GM12878 (cell line): ENCODE data around the gene RAP1GDS1. TPM values are rescaled to one million over a fixed set of nuclear protein-coding genes. Genes with fewer than 3 reads are reported as not detected.

Experiments used
- ATAC-seq: fragments of 200-7000 bp; cut with Tn5 transposase; 3 replicates; pipeline ENCODE4 v1.9.1; 2020; ENCODE audit warnings: mild to moderate bottlenecking, moderate library complexity
- BruUV-seq: library from RNA; stranded (reverse); fragments of 400-500 nt; replicated peaks from 2 replicates; lab custom pipeline; 2021; lab: Mats Ljungman, UMichigan
- CTCF ChIA-PET: fragments of 300-600 bp; sonication (Branson Sonifier 250); formaldehyde crosslinking; extraction: SDS; loops from one replicate; lab custom pipeline; 2021; ENCODE audit warnings: inconsistent platforms; lab: Yijun Ruan, JAX
- POLR2A ChIA-PET: fragments of 350-600 bp; formaldehyde crosslinking; extraction: SDS; loops from one replicate; lab custom pipeline; 2021; ENCODE audit warnings: inconsistent platforms; lab: Charles Lee
- RAD21 ChIA-PET: fragments of 300-600 bp; sonication (Branson Sonifier 250); formaldehyde crosslinking; loops from one replicate; lab custom pipeline; 2023; ENCODE audit warnings: antibody characterized with exemption; ENCODE audit not compliant: unreplicated experiment; lab: Charles Lee
- SMC1A ChIA-PET: fragments of 300-600 bp; sonication (Branson Sonifier 250); formaldehyde crosslinking; loops from one replicate; lab custom pipeline; 2023; ENCODE audit not compliant: unreplicated experiment, uncharacterized antibody; lab: Charles Lee
- DNase-seq: peaks from one replicate; pipeline ENCODE4 v3.0.0-alpha.2; 2011; ENCODE audit warnings: low read depth, low spot score
- FAIRE-seq: peaks from 3 replicates; lab custom pipeline; 2011; peaks lifted over from hg19 to GRCh38; lab: Jason Lieb, UNC
- H2AFZ ChIP-seq: 2 replicates; pipeline ENCODE4 v1.6.0; 2011; ENCODE audit warnings: low read depth, low read length, control low read depth; ENCODE audit not compliant: control insufficient read depth
- H3K27ac ChIP-seq: 2 replicates; pipeline ENCODE4 v1.5.1; 2011; ENCODE audit warnings: control low read depth; ENCODE audit not compliant: control insufficient read depth, insufficient read depth
- H3K27me3 ChIP-seq, 2 experiments: replicated peaks in 1 of 2; 2 replicates each; pipeline versions ENCODE4 v1.6.0 to v1.6.1; 2011; ENCODE audit warnings: low read length in 1 of 2; ENCODE audit not compliant: control insufficient read depth in 2 of 2, insufficient read depth in 2 of 2
- H3K36me3 ChIP-seq, 2 experiments: 2 replicates each; pipeline ENCODE4 v1.5.1; 2011; ENCODE audit warnings: low read length in 1 of 2; ENCODE audit not compliant: control insufficient read depth in 2 of 2, insufficient read depth in 2 of 2
- H3K4me1 ChIP-seq: 2 replicates; pipeline ENCODE4 v1.6.1; 2011; ENCODE audit warnings: mild to moderate bottlenecking, low read length, moderate library complexity, mixed read lengths; ENCODE audit not compliant: control insufficient read depth, insufficient read depth
- H3K4me2 ChIP-seq: 2 replicates; pipeline ENCODE4 v1.6.0; 2011; ENCODE audit warnings: control low read depth; ENCODE audit not compliant: control insufficient read depth, insufficient read depth
- H3K4me3 ChIP-seq: fragments of 200-600 bp; sonication (generic); 2 replicates; pipeline ENCODE4 v1.5.1; 2016
- H3K79me2 ChIP-seq: 2 replicates; pipeline ENCODE4 v1.6.0; 2011; ENCODE audit warnings: low read length; ENCODE audit not compliant: control insufficient read depth, insufficient read depth
- H3K9ac ChIP-seq: 2 replicates; pipeline ENCODE4 v1.8.0; 2011; ENCODE audit warnings: low read length, control low read depth, mixed read lengths; ENCODE audit not compliant: control insufficient read depth, insufficient read depth
- H3K9me3 ChIP-seq: replicated peaks from 3 replicates; pipeline ENCODE4 v1.5.1; 2011; ENCODE audit warnings: mild to moderate bottlenecking, low read length; ENCODE audit not compliant: control insufficient read depth, insufficient read depth
- H4K20me1 ChIP-seq: 2 replicates; pipeline ENCODE4 v1.6.0; 2011; ENCODE audit not compliant: control insufficient read depth, insufficient read depth
- FOXM1 ChIP-seq: IDR thresholded peaks from 2 replicates; pipeline ENCODE4 v1.6.1; 2012; ENCODE audit warnings: low read depth, mild to moderate bottlenecking, inconsistent platforms, low read length, moderate library complexity
- IRF4 ChIP-seq: IDR thresholded peaks from 2 replicates; pipeline ENCODE4 v1.6.1; 2011; ENCODE audit warnings: low read depth, low read length
- MEF2B ChIP-seq: fragments of 450-650 bp; IDR thresholded peaks from 2 replicates; pipeline ENCODE4 v1.6.1; 2018; ENCODE audit warnings: mild to moderate bottlenecking, moderate library complexity; ENCODE audit not compliant: partially characterized antibody, poor library complexity, severe bottlenecking
- RAD21 ChIP-seq: IDR thresholded peaks from 2 replicates; pipeline ENCODE4 v1.6.1; 2011; ENCODE audit warnings: mild to moderate bottlenecking, low read depth, low read length, moderate library complexity; ENCODE audit not compliant: insufficient read depth
- RCOR1 ChIP-seq: conservative IDR thresholded peaks from 2 replicates; pipeline ENCODE4 v1.6.1; 2012; ENCODE audit warnings: low read depth, low read length, improper control_type of control experiment
- ZNF207 ChIP-seq: fragments of 450-650 bp; IDR thresholded peaks from 2 replicates; pipeline ENCODE4 v1.6.1; 2014; ENCODE audit warnings: antibody characterized with exemption, mild to moderate bottlenecking, borderline replicate concordance
- ZNF217 ChIP-seq: fragments of 450-650 bp; IDR thresholded peaks from 2 replicates; pipeline ENCODE4 v1.6.1; 2017; ENCODE audit warnings: antibody characterized with exemption, mild to moderate bottlenecking
- ZNF24 ChIP-seq: fragments of 450-650 bp; IDR thresholded peaks from 2 replicates; pipeline ENCODE4 v1.6.1; 2017; ENCODE audit warnings: antibody characterized with exemption, mild to moderate bottlenecking
- WGBS: methylation state at CpG from one replicate; pipeline ENCODE4 v1.1.6; 2016; ENCODE audit warnings: low lambda C conversion rate; ENCODE audit not compliant: insufficient replicate concordance, insufficient coverage; ENCODE audit errors: missing lambda C conversion rate; 5-methylcytosine and 5-hydroxymethylcytosine counted together
- in situ Hi-C: fragments of 300-500 bp; cut with MboI; formaldehyde crosslinking; loops from 9 replicates; pipeline ENCODE4 v1.14.3; 2018; ENCODE audit warnings: mixed read lengths
- intact Hi-C: fragments of 100-400 bp; cut with micrococcal nuclease; formaldehyde crosslinking; loops from one replicate; pipeline ENCODE4 v1.14.2; 2022; ENCODE audit not compliant: unreplicated experiment
- polyA plus RNA-seq, 11 experiments: library from polyadenylated mRNA; depleted of rRNA in 4 of 11; unstranded in 6 of 11; stranded (reverse) in 5 of 11; fragments of >200 nt; fragmentation: Nextera tagmentation in 4 of 11; fragmentation: Illumina TruSeq in 1 of 11; extraction: Ambion mirVana in 4 of 11; extraction: Trizol in 1 of 11; gene quantifications; 1 replicate in 1 of 11; 2 replicates in 10 of 11; pipeline versions ENCODE4 v1.2.1 to v1.2.3, GENCODE V29; 2011 to 2016; ENCODE audit warnings: inconsistent platforms in 2 of 11, missing spikeins in 2 of 11, low read depth in 1 of 11
- total RNA-seq, 4 experiments: library from RNA; depleted of rRNA in 3 of 4; stranded (reverse); fragments of >200 nt in 3 of 4; fragmentation: Illumina TruSeq in 1 of 4; extraction: Trizol in 1 of 4; gene quantifications; 2 replicates each; pipeline versions ENCODE4 v1.2.1 to v1.2.3, GENCODE V29; 2013 to 2021
- TF ChIP-seq, protein P1 (sequence below): fragments of 450-650 bp; IDR thresholded peaks from 2 replicates; pipeline ENCODE4 v1.6.1; 2016; ENCODE audit warnings: mild to moderate bottlenecking, moderate library complexity, borderline replicate concordance

RAP1GDS1 gene
- total and polyA plus RNA-seq, 10 of the 15 experiments (the other 5 are each of a cell fraction or from before 2014, with no cell fraction given): 12.0 to 30.5 (median 20.7) TPM

DNA sequence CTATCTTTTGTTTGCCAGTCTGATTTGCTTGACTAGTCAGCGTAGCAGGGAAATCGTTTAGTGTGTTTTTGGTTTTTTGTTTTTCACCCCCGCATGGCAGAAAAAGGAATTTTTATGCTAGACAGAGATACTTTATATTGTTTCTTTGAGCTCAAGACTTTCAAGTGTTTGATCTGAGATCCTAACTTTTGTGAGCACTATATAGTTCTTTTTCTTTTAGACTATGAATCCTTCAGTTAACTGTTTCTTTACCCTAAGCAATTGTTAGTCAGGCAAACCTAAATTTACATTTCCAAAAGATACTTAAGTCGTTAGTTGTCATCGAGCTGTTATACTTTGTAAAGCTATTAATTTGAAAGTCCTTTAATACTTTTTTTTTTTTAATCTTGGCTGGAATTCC is 73.3 kb downstream of the RAP1GDS1 start:
- CTCF ChIA-PET: interaction anchor here (0.9 kb wide), 1 partner anchor 9 kb away, joined by 3 read pairs; no protein-coding TSS in a partner anchor
- TF ChIP-seq, protein P1, sequence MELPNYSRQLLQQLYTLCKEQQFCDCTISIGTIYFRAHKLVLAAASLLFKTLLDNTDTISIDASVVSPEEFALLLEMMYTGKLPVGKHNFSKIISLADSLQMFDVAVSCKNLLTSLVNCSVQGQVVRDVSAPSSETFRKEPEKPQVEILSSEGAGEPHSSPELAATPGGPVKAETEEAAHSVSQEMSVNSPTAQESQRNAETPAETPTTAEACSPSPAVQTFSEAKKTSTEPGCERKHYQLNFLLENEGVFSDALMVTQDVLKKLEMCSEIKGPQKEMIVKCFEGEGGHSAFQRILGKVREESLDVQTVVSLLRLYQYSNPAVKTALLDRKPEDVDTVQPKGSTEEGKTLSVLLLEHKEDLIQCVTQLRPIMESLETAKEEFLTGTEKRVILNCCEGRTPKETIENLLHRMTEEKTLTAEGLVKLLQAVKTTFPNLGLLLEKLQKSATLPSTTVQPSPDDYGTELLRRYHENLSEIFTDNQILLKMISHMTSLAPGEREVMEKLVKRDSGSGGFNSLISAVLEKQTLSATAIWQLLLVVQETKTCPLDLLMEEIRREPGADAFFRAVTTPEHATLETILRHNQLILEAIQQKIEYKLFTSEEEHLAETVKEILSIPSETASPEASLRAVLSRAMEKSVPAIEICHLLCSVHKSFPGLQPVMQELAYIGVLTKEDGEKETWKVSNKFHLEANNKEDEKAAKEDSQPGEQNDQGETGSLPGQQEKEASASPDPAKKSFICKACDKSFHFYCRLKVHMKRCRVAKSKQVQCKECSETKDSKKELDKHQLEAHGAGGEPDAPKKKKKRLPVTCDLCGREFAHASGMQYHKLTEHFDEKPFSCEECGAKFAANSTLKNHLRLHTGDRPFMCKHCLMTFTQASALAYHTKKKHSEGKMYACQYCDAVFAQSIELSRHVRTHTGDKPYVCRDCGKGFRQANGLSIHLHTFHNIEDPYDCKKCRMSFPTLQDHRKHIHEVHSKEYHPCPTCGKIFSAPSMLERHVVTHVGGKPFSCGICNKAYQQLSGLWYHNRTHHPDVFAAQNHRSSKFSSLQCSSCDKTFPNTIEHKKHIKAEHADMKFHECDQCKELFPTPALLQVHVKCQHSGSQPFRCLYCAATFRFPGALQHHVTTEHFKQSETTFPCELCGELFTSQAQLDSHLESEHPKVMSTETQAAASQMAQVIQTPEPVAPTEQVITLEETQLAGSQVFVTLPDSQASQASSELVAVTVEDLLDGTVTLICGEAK: no peak
- TF ChIP-seq ZNF207 (no peak), RAD21 (no peak), MEF2B (no peak), RCOR1 (no peak), ZNF217 (no peak), ZNF24 (no peak), FOXM1 (no peak), IRF4 (no peak)
- no TSS peak for BruUV-seq
- POLR2A ChIA-PET: interaction anchor here (0.7 kb wide), 2 partner anchors 15 to 451 kb away, joined by 4 to 8 read pairs; no protein-coding TSS in a partner anchor
- H3K36me3 ChIP-seq: no peaks in the 10 kb centered on the region
- intact Hi-C loops: no loop called here
- H3K27me3 ChIP-seq: no peaks in the 10 kb centered on the region
- in situ Hi-C loops: no loop called here
- no peak for ATAC-seq
- H3K79me2 ChIP-seq: no peaks in the 10 kb centered on the region
- no peak for DNase-seq
- no peaks in the 10 kb centered on the region for H4K20me1 ChIP-seq
- no peak overlapping the region for H3K9ac ChIP-seq
- FAIRE-seq: no peak
- peaks cover 2% of the 10 kb centered on the region; the same call in 2 of the 3 replicates for H3K9me3 ChIP-seq
- RAD21 ChIA-PET: no interaction called here
- H3K27ac ChIP-seq: no peak overlapping the region
- SMC1A ChIA-PET: no interaction called here
- H3K4me2 ChIP-seq: no peak overlapping the region
- WGBS: 96% methylated on average over 5 of the region's 5 CpGs
- H2AFZ ChIP-seq: no peak overlapping the region
- no peaks in the 10 kb centered on the region for H3K4me1 ChIP-seq
- H3K4me3 ChIP-seq: no peak overlapping the region
